Parathyroid adenoma (tissue), 2 donors: ENCODE data around the gene PSMD4.

Experiments used
- H2AFZ ChIP-seq: fragments of 300-600 bp; sonication (generic); one replicate; pipeline ENCODE4 v1.7.0; 2017; ENCODE audit warnings: antibody characterized with exemption, mild to moderate bottlenecking
- H3K27ac ChIP-seq: fragments of 300-600 bp; sonication (generic); one replicate; pipeline ENCODE4 v1.7.0; 2017
- H3K27me3 ChIP-seq: fragments of 300-600 bp; sonication (generic); one replicate; pipeline ENCODE4 v1.7.0; 2017; ENCODE audit warnings: low read length; ENCODE audit not compliant: control insufficient read depth, insufficient read depth
- H3K36me3 ChIP-seq: fragments of 300-600 bp; sonication (generic); one replicate; pipeline ENCODE4 v1.7.0; 2017; ENCODE audit warnings: low read length; ENCODE audit not compliant: control insufficient read depth, insufficient read depth
- H3K4me1 ChIP-seq: fragments of 300-600 bp; sonication (generic); one replicate; pipeline ENCODE4 v1.7.0; 2017; ENCODE audit warnings: control low read depth
- H3K4me2 ChIP-seq: fragments of 300-600 bp; sonication (generic); one replicate; pipeline ENCODE4 v1.7.0; 2017; ENCODE audit warnings: low read length
- H3K4me3 ChIP-seq: fragments of 300-600 bp; sonication (generic); one replicate; pipeline ENCODE4 v1.7.0; 2017; ENCODE audit warnings: low read depth, low read length
- H3K79me2 ChIP-seq: fragments of 300-600 bp; sonication (generic); one replicate; pipeline ENCODE4 v1.7.0; 2017; ENCODE audit warnings: control low read depth
- H3K9ac ChIP-seq: fragments of 300-600 bp; sonication (generic); one replicate; pipeline ENCODE4 v1.7.0; 2017; ENCODE audit warnings: mild to moderate bottlenecking
- H3K9me3 ChIP-seq: fragments of 300-600 bp; sonication (generic); one replicate; pipeline ENCODE4 v1.7.0; 2017; ENCODE audit warnings: low read length; ENCODE audit not compliant: control insufficient read depth
- TF ChIP-seq, protein P1 (sequence below): fragments of 300-600 bp; sonication (generic); IDR thresholded peaks from one replicate; pipeline ENCODE4 v1.7.0; 2017; ENCODE audit warnings: antibody characterized with exemption, mild to moderate bottlenecking
- donor health status: primary hyperparathyroidism.

PSMD4 gene

DNA sequence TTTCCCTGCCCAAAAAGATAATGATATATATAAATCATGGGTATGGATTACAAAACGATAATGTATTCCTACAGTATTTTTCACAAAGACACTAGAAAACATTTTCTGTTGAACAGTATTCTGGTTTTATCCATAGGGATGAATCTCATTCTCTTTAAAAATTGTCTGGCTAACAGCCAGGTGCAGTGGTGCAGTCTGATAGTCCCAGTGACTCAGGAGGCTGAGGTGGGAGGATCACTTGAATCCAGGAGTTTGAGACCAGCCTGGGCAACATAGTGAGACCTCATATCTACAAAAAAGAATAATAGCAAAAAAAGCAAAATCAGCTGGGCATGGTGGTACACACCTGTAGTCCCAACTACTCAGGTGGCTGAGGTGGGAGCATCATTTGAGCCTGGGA, 32.9 kb upstream of the PSMD4 start:
- Histone ChIP-seq H3K79me2 (peaks cover 2% of the 10 kb centered on the region), H3K4me3 (no peak overlapping the region), H3K4me1 (peaks cover 2% of the 10 kb centered on the region), H3K27ac (no peak overlapping the region), H3K9me3 (no peaks in the 10 kb centered on the region), H3K4me2 (no peak overlapping the region), H2AFZ (no peak overlapping the region), H3K9ac (no peak overlapping the region), H3K36me3 (no peaks in the 10 kb centered on the region), H3K27me3 (no peaks in the 10 kb centered on the region)
- TF ChIP-seq, protein P1, sequence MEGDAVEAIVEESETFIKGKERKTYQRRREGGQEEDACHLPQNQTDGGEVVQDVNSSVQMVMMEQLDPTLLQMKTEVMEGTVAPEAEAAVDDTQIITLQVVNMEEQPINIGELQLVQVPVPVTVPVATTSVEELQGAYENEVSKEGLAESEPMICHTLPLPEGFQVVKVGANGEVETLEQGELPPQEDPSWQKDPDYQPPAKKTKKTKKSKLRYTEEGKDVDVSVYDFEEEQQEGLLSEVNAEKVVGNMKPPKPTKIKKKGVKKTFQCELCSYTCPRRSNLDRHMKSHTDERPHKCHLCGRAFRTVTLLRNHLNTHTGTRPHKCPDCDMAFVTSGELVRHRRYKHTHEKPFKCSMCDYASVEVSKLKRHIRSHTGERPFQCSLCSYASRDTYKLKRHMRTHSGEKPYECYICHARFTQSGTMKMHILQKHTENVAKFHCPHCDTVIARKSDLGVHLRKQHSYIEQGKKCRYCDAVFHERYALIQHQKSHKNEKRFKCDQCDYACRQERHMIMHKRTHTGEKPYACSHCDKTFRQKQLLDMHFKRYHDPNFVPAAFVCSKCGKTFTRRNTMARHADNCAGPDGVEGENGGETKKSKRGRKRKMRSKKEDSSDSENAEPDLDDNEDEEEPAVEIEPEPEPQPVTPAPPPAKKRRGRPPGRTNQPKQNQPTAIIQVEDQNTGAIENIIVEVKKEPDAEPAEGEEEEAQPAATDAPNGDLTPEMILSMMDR = no peak

DNA sequence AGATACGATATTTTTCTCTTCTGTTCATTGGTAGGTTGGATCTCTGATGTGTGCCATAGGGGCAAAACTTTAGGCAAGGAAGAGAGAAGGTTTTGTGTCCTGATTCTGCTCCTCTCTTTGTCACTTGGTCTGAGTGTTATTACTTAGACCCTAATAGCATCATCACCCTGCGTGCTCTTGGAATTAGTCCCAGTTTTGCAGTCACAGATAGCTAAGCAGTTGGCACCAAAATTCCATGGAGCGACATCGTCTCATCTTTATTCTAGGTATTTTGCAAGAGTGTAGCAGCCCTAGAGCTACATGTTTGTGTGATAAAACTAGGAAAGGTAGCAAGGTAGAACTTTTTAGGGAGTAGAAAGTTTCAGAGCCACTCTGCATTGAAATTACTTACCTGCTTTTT, 32.4 kb upstream of the PSMD4 start:
- TF ChIP-seq, protein P1 = no peak

DNA sequence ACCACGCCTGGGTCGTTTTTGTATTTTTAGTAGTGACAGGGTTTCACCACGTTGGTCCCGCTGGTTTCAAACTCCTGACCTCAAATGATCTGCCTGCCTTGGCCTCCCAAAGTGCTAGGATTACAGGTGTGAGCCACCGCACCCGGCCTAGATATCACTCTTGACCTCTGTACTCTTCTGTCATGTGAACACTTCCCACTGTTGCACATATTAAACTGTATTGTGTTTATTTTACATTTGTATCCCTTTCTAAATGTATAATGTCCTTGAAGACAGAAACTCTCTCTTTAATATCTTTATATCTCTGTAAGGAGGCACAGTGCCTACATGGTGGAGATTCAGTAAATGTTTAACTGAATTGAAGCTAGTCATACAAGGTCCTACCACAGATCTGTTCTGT, 19.3 kb upstream of the PSMD4 start:
- no peak overlapping the region for H3K27ac ChIP-seq
- H3K4me3 ChIP-seq = no peak overlapping the region
- H3K9me3 ChIP-seq = no peaks in the 10 kb centered on the region
- no peak overlapping the region for H2AFZ ChIP-seq
- no peak overlapping the region for H3K4me2 ChIP-seq
- no peaks in the 10 kb centered on the region for H3K27me3 ChIP-seq
- H3K4me1 ChIP-seq = no peaks in the 10 kb centered on the region
- no peak overlapping the region for H3K9ac ChIP-seq
- H3K36me3 ChIP-seq = no peaks in the 10 kb centered on the region
- H3K79me2 ChIP-seq = peaks cover 2% of the 10 kb centered on the region
- TF ChIP-seq, protein P1 = no peak

More for the DNA sequence above, 32.4 kb upstream of the PSMD4 start:
- H3K4me3 ChIP-seq = no peak overlapping the region
- H3K9me3 ChIP-seq = no peaks in the 10 kb centered on the region
- H3K36me3 ChIP-seq = no peaks in the 10 kb centered on the region
- no peak overlapping the region for H2AFZ ChIP-seq
- peak overlapping the region; percentile 51 for H3K4me2 ChIP-seq
- H3K27me3 ChIP-seq = no peaks in the 10 kb centered on the region
- no peak overlapping the region for H3K9ac ChIP-seq
- H3K4me1 ChIP-seq = peaks cover 2% of the 10 kb centered on the region
- peaks cover 2% of the 10 kb centered on the region for H3K79me2 ChIP-seq
- H3K27ac ChIP-seq = no peak overlapping the region

DNA sequence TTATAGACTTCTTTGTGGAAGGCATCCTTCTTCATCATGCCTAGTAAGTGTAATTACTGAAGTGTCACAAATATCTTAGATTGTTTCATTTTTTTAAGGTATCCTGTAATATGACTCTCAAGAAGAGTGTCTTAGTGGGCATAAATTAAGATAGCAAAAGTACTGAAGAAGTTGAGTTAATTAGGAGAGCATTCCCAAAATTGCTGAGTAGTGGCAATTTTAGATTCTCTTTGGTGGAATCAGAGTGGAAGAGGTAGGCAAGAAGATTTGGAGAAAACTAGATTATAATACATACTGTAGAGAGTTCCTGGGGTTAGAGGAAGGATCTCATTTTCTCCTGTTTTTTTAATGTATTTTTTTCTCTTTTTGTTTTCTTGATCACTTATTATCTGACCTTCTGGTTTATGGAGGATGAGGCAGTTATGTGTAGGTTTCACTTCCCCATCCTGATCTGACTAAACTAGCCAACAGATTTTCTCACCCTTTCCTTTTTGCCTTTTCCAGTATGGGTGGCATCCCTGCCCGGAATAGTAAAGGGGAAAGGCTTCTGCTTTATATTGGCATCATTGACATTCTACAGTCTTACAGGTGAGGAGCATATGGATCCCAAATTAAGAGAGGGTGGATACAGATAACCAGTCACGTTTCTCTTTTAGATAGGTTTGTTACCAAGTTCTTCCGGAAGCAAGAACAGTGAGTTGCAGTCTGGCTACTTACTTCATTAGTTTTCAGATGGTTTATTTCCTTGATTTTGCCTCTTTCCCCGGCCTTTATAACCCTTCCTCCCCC, 16.7 kb upstream of the PSMD4 start:
- H3K4me3 ChIP-seq = no peak overlapping the region
- no peak overlapping the region for H3K4me2 ChIP-seq
- no peaks in the 10 kb centered on the region for H3K9me3 ChIP-seq
- no peak overlapping the region for H2AFZ ChIP-seq
- TF ChIP-seq, protein P1 = no peak
- H3K79me2 ChIP-seq = no peaks in the 10 kb centered on the region
- no peak overlapping the region for H3K9ac ChIP-seq
- H3K27me3 ChIP-seq = no peaks in the 10 kb centered on the region
- H3K4me1 ChIP-seq = no peaks in the 10 kb centered on the region
- H3K36me3 ChIP-seq = no peaks in the 10 kb centered on the region
- H3K27ac ChIP-seq = no peak overlapping the region

DNA sequence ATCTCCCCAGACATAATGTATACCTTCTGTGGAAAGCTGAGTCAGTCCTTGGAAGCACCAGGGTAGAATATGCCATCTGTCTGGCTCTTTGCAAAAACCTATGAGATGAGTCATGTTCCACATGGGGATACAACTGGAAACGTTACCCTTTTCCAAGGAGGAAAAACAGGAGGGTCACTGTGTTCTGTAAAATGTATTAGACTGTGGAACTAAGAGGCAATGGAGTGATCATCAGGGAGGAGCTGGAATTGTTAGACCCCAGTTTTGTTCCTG, 16.1 kb upstream of the PSMD4 start:
- Histone ChIP-seq H3K36me3 (no peaks in the 10 kb centered on the region), H3K27ac (no peak overlapping the region)
- TF ChIP-seq, protein P1 = no peak

More for the DNA sequence above, 16.1 kb upstream of the PSMD4 start:
- H2AFZ ChIP-seq = no peak overlapping the region
- no peak overlapping the region for H3K4me3 ChIP-seq
- no peaks in the 10 kb centered on the region for H3K4me1 ChIP-seq
- no peaks in the 10 kb centered on the region for H3K27me3 ChIP-seq
- H3K9ac ChIP-seq = no peak overlapping the region
- no peaks in the 10 kb centered on the region for H3K9me3 ChIP-seq
- no peak overlapping the region for H3K4me2 ChIP-seq
- no peaks in the 10 kb centered on the region for H3K79me2 ChIP-seq
